AG09319 (cell line): Measurements from ENCODE around the gene DAP.
"Not testable (repeated sequence)": the region's sequence is repeated elsewhere in the genome, so short reads cannot be mapped to it uniquely, and the experiment has no call there.

Experiments used
- DNase-seq: peaks from one replicate; pipeline ENCODE4 v3.0.0-alpha.2; 2010; ENCODE audit warnings: low read depth; ENCODE audit errors: extremely low read depth
- TF ChIP-seq, protein P1 (sequence below): IDR thresholded peaks from 2 replicates; pipeline ENCODE4 v1.5.1; 2011; ENCODE audit warnings: low read depth, mild to moderate bottlenecking, inconsistent platforms, low read length, moderate library complexity

DAP gene

GRCh38 chr5:10727861-10728260 lies 33.2 kb downstream of the DAP start:
- no peak for DNase-seq
- TF ChIP-seq, protein P1, sequence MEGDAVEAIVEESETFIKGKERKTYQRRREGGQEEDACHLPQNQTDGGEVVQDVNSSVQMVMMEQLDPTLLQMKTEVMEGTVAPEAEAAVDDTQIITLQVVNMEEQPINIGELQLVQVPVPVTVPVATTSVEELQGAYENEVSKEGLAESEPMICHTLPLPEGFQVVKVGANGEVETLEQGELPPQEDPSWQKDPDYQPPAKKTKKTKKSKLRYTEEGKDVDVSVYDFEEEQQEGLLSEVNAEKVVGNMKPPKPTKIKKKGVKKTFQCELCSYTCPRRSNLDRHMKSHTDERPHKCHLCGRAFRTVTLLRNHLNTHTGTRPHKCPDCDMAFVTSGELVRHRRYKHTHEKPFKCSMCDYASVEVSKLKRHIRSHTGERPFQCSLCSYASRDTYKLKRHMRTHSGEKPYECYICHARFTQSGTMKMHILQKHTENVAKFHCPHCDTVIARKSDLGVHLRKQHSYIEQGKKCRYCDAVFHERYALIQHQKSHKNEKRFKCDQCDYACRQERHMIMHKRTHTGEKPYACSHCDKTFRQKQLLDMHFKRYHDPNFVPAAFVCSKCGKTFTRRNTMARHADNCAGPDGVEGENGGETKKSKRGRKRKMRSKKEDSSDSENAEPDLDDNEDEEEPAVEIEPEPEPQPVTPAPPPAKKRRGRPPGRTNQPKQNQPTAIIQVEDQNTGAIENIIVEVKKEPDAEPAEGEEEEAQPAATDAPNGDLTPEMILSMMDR = no peak

DNA sequence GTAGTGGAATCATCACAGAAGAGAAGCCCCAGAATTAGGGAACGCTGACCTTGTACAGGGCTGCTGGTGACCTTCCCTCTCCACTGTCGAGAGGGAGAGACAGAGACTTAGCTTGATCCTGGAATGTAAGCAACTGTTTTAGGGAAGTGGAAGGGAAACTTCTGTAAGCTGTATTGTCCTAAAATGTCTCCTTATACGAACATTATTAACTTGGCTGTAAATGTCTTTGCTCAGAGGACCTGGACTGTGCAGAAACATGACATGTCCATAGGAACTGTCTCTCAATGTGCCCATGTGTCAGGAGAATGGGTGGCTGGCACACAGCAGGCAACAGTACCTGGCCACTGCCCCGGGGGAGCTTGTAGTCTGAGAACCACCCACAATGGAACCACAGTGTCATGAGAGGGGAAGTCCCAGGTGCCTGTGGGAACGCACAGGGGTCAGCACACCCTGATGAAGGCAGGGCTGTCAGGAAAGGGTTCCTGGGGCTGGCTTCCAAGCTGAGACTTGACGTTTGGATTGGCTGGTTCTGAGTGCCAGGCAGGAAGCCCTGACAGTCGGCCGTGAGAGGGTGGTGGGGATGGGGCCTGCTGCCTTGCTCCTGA lies 34.0 kb downstream of the DAP start:
- TF ChIP-seq, protein P1 = no peak

GRCh38 chr5:10726179-10726912 lies 34.7 kb downstream of the DAP start:
- TF ChIP-seq, protein P1 = no peak
- no peak for DNase-seq

More for the DNA sequence above, 34.0 kb downstream of the DAP start:
- DNase-seq = no peak

- TF ChIP-seq, protein P1 = no peak
- no peak for DNase-seq
These were observed 35.4 kb downstream of the DAP start for GRCh38 chr5:10725636-10726035.

DNA sequence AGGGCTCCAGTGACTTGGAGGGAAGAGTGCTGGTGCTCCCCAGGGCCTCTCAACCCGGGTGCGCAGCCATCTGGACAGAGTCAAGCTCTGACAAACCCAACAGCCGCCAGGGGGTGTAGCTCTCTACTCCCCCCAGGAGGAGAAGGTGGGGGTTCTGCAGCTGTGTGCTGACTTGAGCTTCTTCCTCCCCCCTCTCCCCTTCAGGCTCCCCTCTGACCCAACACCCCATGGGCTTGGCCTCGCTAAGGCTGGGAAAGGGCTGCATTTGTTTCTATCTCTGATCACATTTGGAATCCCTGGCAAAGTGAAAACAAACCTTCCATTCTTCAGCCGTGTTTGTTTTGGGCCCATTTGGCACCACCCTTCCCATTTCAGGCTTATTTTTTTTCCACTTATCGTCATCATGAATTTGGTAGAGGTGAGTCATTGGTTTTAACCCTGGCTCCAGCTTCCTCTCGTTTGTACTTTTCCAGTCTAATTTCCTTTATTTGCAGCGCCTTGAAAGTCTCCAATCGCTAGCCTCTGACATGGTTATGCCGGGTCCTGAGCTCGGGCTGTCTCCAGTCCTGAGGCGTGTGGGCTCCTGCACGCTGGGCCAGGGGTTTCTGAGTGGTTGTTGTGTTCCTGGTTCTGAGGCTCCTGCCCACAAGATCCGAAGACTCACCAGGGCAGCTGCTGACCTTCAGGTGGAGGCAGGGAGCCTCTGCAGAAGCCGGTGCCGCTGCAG lies 36.1 kb downstream of the DAP start:
- no peak for DNase-seq
- TF ChIP-seq, protein P1 = peak; percentile 6; the same call in 1 of the 2 replicates

GRCh38 chr5:10723514-10723913 lies 37.5 kb downstream of the DAP start:
- no peak for DNase-seq
- TF ChIP-seq, protein P1 = no peak

- not testable (repeated sequence) for DNase-seq
These were observed 40.3 kb downstream of the DAP start for GRCh38 chr5:10720766-10721165.
